Natural killer cell (primary cell): ENCODE measurements around the gene AGPAT4. TPM values are rescaled to one million over a fixed set of nuclear protein-coding genes. Genes with fewer than 3 reads are reported as not detected.
A peak's percentile ranks its signal among the peaks of the same experiment; 100 is the strongest.
"Not testable (repeated sequence)": the region's sequence is repeated elsewhere in the genome, so short reads cannot be mapped to it uniquely, and the experiment has no call there.

Source experiments
- ATAC-seq, 3 donors: fragments of 150-1000 bp in 2 of 3; fragments of 200-7000 bp in 1 of 3; cut with Tn5 transposase; 1 replicate in 1 of 3; 2 replicates in 2 of 3; pipeline ENCODE4 v1.10.0; 2021; ENCODE audit warnings: mild to moderate bottlenecking in 2 of 3, moderate library complexity in 2 of 3
- DNase-seq, 2 donors: peaks; one replicate each; pipeline versions ENCODE4 v3.0.0 to v3.0.0-alpha.2; 2013 to 2021; ENCODE audit warnings: mixed read lengths in 1 of 2
- H3K27ac ChIP-seq: one replicate; pipeline ENCODE4 v1.5.1; 2013; ENCODE audit warnings: mild to moderate bottlenecking, low read length
- H3K27me3 ChIP-seq: one replicate; pipeline ENCODE4 v1.6.1; 2013; ENCODE audit warnings: low read length; ENCODE audit not compliant: control insufficient read depth, insufficient read depth
- H3K36me3 ChIP-seq: one replicate; pipeline ENCODE4 v1.6.1; 2013; ENCODE audit warnings: low read length; ENCODE audit not compliant: control insufficient read depth, insufficient read depth
- H3K4me1 ChIP-seq: one replicate; pipeline ENCODE4 v1.6.1; 2013; ENCODE audit warnings: low read length; ENCODE audit not compliant: control insufficient read depth, insufficient read depth
- H3K4me3 ChIP-seq: one replicate; pipeline ENCODE4 v1.5.1; 2013; ENCODE audit warnings: low read length
- H3K9me3 ChIP-seq: one replicate; pipeline ENCODE4 v1.6.1; 2013; ENCODE audit warnings: low read length; ENCODE audit not compliant: control insufficient read depth, insufficient read depth
- H3K27ac Mint-ChIP-seq, 2 donors: one replicate each; pipeline ENCODE4 v1.8.0; 2022; ENCODE audit warnings: mild to moderate bottlenecking in 2 of 2, mixed read lengths in 2 of 2, moderate library complexity in 1 of 2
- H3K27me3 Mint-ChIP-seq, 2 donors: one replicate each; pipeline ENCODE4 v1.8.0; 2022; ENCODE audit warnings: low read depth in 2 of 2, mixed read lengths in 2 of 2
- H3K36me3 Mint-ChIP-seq: one replicate; pipeline ENCODE4 v1.8.0; 2022; ENCODE audit warnings: mixed read lengths
- H3K4me1 Mint-ChIP-seq, 2 donors: one replicate each; pipeline ENCODE4 v1.8.0; 2022; ENCODE audit warnings: mixed read lengths in 2 of 2
- H3K4me3 Mint-ChIP-seq: one replicate; pipeline ENCODE4 v1.8.0; 2022; ENCODE audit warnings: mild to moderate bottlenecking, moderate library complexity, mixed read lengths
- H3K9me3 Mint-ChIP-seq, 2 donors: one replicate each; pipeline ENCODE4 v1.8.0; 2022; ENCODE audit warnings: mixed read lengths in 2 of 2
- WGBS: methylation state at CpG from one replicate; pipeline ENCODE4 v1.1.7; 2013; ENCODE audit warnings: missing lambda C conversion rate; ENCODE audit not compliant: insufficient coverage; 5-methylcytosine and 5-hydroxymethylcytosine counted together
- intact Hi-C: fragments of 100-400 bp; cut with micrococcal nuclease; formaldehyde crosslinking; loops from one replicate; pipeline ENCODE4 v1.14.2; 2022
- total RNA-seq, 4 donors: library from RNA; stranded (reverse); fragments of 120-200 nt in 1 of 4; gene quantifications; one replicate each; pipeline versions ENCODE4 v1.2.3 to v1.2.4, GENCODE V29; 2013 to 2022
- TF ChIP-seq, protein P1 (sequence below): fragments of 200-600 bp; IDR thresholded peaks from one replicate; pipeline ENCODE4 v1.8.0; 2022; ENCODE audit warnings: antibody characterized with exemption

Gene AGPAT4
- total RNA-seq, 3 donors from 2014 or later (not counting 1 experiment from before 2014, with no cell fraction given) = 24.5 to 38.1 (median 25.8) TPM

DNA sequence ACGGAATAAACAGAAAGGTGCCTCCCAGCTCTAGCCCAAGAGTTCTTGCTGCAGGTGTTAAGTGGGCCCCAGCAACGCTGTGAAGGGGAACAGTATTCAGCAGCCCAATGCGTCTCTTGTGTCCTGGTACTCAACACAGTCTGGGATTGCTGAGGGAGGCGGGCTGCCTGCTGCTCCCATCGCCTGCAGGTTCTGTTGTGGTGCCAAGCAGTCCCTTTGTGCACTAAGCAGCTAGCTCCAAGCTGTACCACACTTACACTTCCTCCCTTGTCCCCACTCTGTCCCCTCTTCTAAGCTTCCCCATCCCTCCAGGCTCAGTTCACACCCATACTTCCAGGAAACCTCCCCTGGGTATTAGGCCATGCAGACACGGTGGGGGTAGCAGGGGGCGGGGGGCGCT is 92.7 kb downstream of the AGPAT4 start:
- intact Hi-C loops = no loop called here
- peaks cover 2 to 6% of the 10 kb centered on the region in 2 donors for H3K9me3 Mint-ChIP-seq

DNA sequence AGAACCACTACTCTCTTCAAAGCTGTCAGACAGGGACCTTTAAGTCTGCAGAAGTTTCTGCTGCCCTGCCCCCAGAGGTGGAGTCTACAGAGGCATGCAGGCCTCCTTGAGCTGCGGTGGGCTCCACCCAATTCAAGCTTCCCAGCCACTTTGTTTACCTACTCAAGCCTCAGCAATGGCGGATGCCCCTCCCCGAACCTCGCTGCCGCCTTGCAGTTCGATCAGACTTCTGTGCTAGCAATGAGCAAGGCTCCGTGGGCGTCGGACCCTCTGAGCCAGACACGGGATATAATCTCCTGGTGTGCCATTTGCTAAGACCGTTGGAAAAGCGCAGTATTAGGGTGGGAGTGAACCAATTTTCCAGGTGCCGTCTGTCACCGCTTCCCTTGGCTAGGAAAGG is 95.7 kb downstream of the AGPAT4 start:
- intact Hi-C loops, H3K36me3 ChIP-seq, H3K9me3 ChIP-seq, H3K27me3 Mint-ChIP-seq, H3K9me3 Mint-ChIP-seq, H3K4me3 ChIP-seq, ATAC-seq, H3K27me3 ChIP-seq, H3K4me3 Mint-ChIP-seq, H3K27ac Mint-ChIP-seq, H3K27ac ChIP-seq, DNase-seq: not testable (repeated sequence)
- peaks cover 13% of the 10 kb centered on the region for H3K36me3 Mint-ChIP-seq
- 98% methylated on average over 14 of the region's 14 CpGs for WGBS
- H3K4me1 ChIP-seq = peaks cover 21% of the 10 kb centered on the region
- peaks cover 16 to 30% of the 10 kb centered on the region in 2 donors for H3K4me1 Mint-ChIP-seq

More for the DNA sequence above, 92.7 kb downstream of the AGPAT4 start:
- DNase-seq (no peak), ATAC-seq (no peak)
- Histone ChIP-seq H3K9me3 (no peaks in the 10 kb centered on the region), H3K27ac (no peak overlapping the region), H3K4me3 (no peak overlapping the region), H3K27me3 (no peaks in the 10 kb centered on the region), H3K36me3 (no peaks in the 10 kb centered on the region), H3K4me1 (peaks cover 24% of the 10 kb centered on the region)
- H3K36me3 Mint-ChIP-seq = peaks cover 13% of the 10 kb centered on the region
- WGBS = 91% methylated on average over 8 of the region's 8 CpGs
- H3K27me3 Mint-ChIP-seq = no peaks in the 10 kb centered on the region
- TF ChIP-seq, protein P1, sequence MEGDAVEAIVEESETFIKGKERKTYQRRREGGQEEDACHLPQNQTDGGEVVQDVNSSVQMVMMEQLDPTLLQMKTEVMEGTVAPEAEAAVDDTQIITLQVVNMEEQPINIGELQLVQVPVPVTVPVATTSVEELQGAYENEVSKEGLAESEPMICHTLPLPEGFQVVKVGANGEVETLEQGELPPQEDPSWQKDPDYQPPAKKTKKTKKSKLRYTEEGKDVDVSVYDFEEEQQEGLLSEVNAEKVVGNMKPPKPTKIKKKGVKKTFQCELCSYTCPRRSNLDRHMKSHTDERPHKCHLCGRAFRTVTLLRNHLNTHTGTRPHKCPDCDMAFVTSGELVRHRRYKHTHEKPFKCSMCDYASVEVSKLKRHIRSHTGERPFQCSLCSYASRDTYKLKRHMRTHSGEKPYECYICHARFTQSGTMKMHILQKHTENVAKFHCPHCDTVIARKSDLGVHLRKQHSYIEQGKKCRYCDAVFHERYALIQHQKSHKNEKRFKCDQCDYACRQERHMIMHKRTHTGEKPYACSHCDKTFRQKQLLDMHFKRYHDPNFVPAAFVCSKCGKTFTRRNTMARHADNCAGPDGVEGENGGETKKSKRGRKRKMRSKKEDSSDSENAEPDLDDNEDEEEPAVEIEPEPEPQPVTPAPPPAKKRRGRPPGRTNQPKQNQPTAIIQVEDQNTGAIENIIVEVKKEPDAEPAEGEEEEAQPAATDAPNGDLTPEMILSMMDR = no peak
- H3K27ac Mint-ChIP-seq = peak overlapping the region in 1 of 2 donors; percentile 74
- peaks cover 23 to 39% of the 10 kb centered on the region in 2 donors for H3K4me1 Mint-ChIP-seq
- H3K4me3 Mint-ChIP-seq = no peak overlapping the region

DNA sequence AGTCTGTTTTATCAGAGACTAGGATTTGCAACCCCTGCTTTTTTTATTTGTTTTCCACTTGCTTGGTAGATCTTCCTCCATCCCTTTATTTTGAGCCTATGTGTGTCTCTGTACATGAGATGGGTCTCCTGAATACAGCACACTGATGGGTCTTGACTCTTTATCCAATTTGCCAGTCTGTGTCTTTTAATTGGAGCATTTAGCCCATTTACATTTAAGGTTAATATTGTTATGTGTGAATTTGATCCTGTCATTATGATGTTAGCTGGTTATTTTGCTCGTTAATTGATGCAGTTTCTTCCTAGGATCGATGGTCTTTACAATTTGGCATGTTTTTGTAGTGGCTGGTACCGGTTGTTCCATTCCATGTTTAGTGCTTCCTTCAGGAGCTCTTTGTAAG is 97.4 kb downstream of the AGPAT4 start:
- not testable (repeated sequence) for H3K9me3 Mint-ChIP-seq, H3K27ac ChIP-seq

DNA sequence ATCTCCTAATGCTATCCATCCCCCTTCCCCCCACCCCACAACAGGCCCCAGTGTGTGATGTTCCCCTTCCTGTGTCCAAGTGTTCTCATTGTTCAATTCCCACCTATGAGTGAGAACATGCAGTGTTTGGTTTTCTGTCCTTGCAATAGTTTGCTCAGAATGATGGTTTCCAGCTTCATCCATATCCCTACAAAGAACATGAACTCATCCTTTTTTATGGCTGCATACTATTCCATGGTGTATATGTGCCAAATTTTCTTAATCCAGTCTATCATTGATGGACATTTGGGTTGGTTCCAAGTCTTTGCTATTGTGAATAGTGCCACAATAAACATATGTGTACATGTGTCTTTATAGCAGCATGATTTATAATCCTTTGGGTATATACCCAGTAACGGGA is 101.1 kb downstream of the AGPAT4 start:
- peaks cover 29 to 44% of the 10 kb centered on the region in 2 donors for H3K4me1 Mint-ChIP-seq
- H3K36me3 Mint-ChIP-seq = peaks cover 13% of the 10 kb centered on the region
- H3K9me3 ChIP-seq, H3K27ac Mint-ChIP-seq, H3K4me3 ChIP-seq, DNase-seq, intact Hi-C loops, ATAC-seq, H3K27me3 Mint-ChIP-seq, H3K27ac ChIP-seq, H3K36me3 ChIP-seq, H3K4me3 Mint-ChIP-seq, H3K27me3 ChIP-seq, H3K9me3 Mint-ChIP-seq: not testable (repeated sequence)
- peaks cover 13% of the 10 kb centered on the region for H3K4me1 ChIP-seq
- WGBS = no CpG with 5 or more reads among the region's 1 CpG

More for the DNA sequence above, 97.4 kb downstream of the AGPAT4 start:
- H3K4me3 Mint-ChIP-seq, ATAC-seq, DNase-seq, H3K36me3 ChIP-seq, H3K27me3 Mint-ChIP-seq, H3K9me3 ChIP-seq, H3K27ac Mint-ChIP-seq, H3K4me3 ChIP-seq, H3K27me3 ChIP-seq, intact Hi-C loops: not testable (repeated sequence)
- Mint-ChIP-seq H3K36me3 (peaks cover 13% of the 10 kb centered on the region), H3K4me1 (peaks cover 16 to 23% of the 10 kb centered on the region in 2 donors)
- peaks cover 21% of the 10 kb centered on the region for H3K4me1 ChIP-seq
- 96% methylated on average over 3 of the region's 3 CpGs for WGBS

DNA sequence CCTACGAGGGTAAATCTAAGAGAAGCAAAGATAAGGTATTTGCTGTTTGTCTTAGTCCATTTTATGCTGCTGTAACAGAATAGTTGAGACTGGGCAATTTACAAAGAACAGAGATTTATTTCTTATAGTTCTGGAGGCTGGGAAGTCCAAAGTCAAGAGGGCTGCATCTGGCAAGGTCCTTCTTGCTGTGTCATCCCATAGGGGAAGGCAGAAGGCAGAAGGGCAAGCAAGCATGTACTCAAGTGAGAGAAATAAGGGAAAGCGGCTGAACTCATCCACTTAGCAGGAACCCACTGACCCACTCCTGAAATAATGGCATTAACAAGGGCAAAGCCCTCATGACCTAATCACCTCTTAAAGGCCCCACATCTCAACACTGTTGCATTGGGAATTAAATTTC is 102.7 kb downstream of the AGPAT4 start:
- H3K36me3 ChIP-seq = no peaks in the 10 kb centered on the region
- intact Hi-C loops = no loop called here

More for the DNA sequence above, 102.7 kb downstream of the AGPAT4 start:
- peaks cover 34 to 43% of the 10 kb centered on the region in 2 donors for H3K4me1 Mint-ChIP-seq
- H3K4me1 ChIP-seq = peaks cover 13% of the 10 kb centered on the region
- no peaks in the 10 kb centered on the region for H3K27me3 Mint-ChIP-seq
- peak overlapping the region in 1 of 2 donors; percentile 74 for H3K27ac Mint-ChIP-seq
- H3K4me3 ChIP-seq = no peak overlapping the region
- H3K27me3 ChIP-seq = no peaks in the 10 kb centered on the region
- H3K9me3 ChIP-seq = no peaks in the 10 kb centered on the region
- ATAC-seq (no peak), DNase-seq (no peak)
- no peaks in the 10 kb centered on the region for H3K36me3 Mint-ChIP-seq
- no peak overlapping the region for H3K4me3 Mint-ChIP-seq
- no peaks in the 10 kb centered on the region for H3K9me3 Mint-ChIP-seq
- 100% methylated on average over 2 of the region's 2 CpGs for WGBS
- no peak overlapping the region for H3K27ac ChIP-seq
- TF ChIP-seq, protein P1 = no peak
